Thoracic aorta (tissue), 2 donors: ENCODE data around the gene TMEM9. TPM values are rescaled to one million over a fixed set of nuclear protein-coding genes. Genes with fewer than 3 reads are reported as not detected.

Source experiments
- ATAC-seq: fragments of 150-250 bp; one replicate; pipeline ENCODE4 v1.8.0; 2017; ENCODE audit warnings: low read depth; ENCODE audit not compliant: insufficient number of reproducible peaks, low FRiP score
- DNase-seq: peaks from one replicate; pipeline ENCODE4 v3.0.0-alpha.2; 2020; ENCODE audit warnings: low spot score
- H3K27ac ChIP-seq, 2 donors: fragments of 200-600 bp; sonication (generic); 1 replicate in 1 of 2; 2 replicates in 1 of 2; pipeline ENCODE4 v1.5.1; 2016; ENCODE audit warnings: mild to moderate bottlenecking in 2 of 2, moderate library complexity in 2 of 2
- H3K27me3 ChIP-seq: fragments of 200-600 bp; sonication (generic); replicated peaks from 2 replicates; pipeline ENCODE4 v1.6.0; 2016; ENCODE audit warnings: mild to moderate bottlenecking; ENCODE audit not compliant: insufficient read depth
- H3K36me3 ChIP-seq: fragments of 200-600 bp; sonication (generic); one replicate; pipeline ENCODE4 v1.5.1; 2016
- H3K4me1 ChIP-seq, 2 donors: fragments of 200-600 bp; sonication (generic); 1 replicate in 1 of 2; 2 replicates in 1 of 2; pipeline versions ENCODE4 v1.5.1 to v1.6.0; 2016; ENCODE audit warnings: low read depth in 2 of 2, mild to moderate bottlenecking in 1 of 2; ENCODE audit not compliant: control insufficient read depth in 1 of 2
- H3K4me3 ChIP-seq: fragments of 200-600 bp; sonication (generic); 2 replicates; pipeline ENCODE4 v1.5.1; 2016; ENCODE audit warnings: mild to moderate bottlenecking
- H3K9me3 ChIP-seq: fragments of 200-600 bp; sonication (generic); 2 replicates; pipeline ENCODE4 v1.5.1; 2016
- CTCF ChIP-seq: fragments of 200-600 bp; sonication (generic); IDR thresholded peaks from one replicate; pipeline ENCODE4 v1.5.1; 2019; ENCODE audit warnings: antibody characterized with exemption
- total RNA-seq, 2 donors: library from RNA; depleted of rRNA; stranded (reverse); fragments of >200 nt; gene quantifications; one replicate each; pipeline versions ENCODE4 v1.1.0 to v1.2.3, GENCODE V29; 2016

The TMEM9 gene
- total RNA-seq, 2 donors from 2014 or later, result 30.0 to 58.2 TPM

GRCh38 chr1:201185123-201185453 lies 30.8 kb upstream of the TMEM9 start:
- Histone ChIP-seq H3K27ac (no peak overlapping the region), H3K4me3 (no peak overlapping the region), H3K27me3 (no peaks in the 10 kb centered on the region), H3K36me3 (no peaks in the 10 kb centered on the region), H3K9me3 (no peaks in the 10 kb centered on the region), H3K4me1 (no peaks in the 10 kb centered on the region)
- ATAC-seq (no peak), DNase-seq (no peak)
- no peak for TF ChIP-seq CTCF

- H3K27me3 ChIP-seq, result no peaks in the 10 kb centered on the region
- DNase-seq (no peak), ATAC-seq (no peak)
- no peak overlapping the region for H3K27ac ChIP-seq
- no peak overlapping the region for H3K4me3 ChIP-seq
- no peaks in the 10 kb centered on the region for H3K9me3 ChIP-seq
- no peaks in the 10 kb centered on the region for H3K4me1 ChIP-seq
- H3K36me3 ChIP-seq, result no peaks in the 10 kb centered on the region
- peak; percentile 25 for TF ChIP-seq CTCF
Observed at GRCh38 chr1:201184307-201185122, 30.2 kb upstream of the TMEM9 start.

GRCh38 chr1:201183753-201184152 lies 29.5 kb upstream of the TMEM9 start:
- Histone ChIP-seq H3K4me1 (no peaks in the 10 kb centered on the region), H3K27me3 (no peaks in the 10 kb centered on the region), H3K4me3 (no peak overlapping the region), H3K36me3 (no peaks in the 10 kb centered on the region), H3K9me3 (no peaks in the 10 kb centered on the region), H3K27ac (no peak overlapping the region)
- DNase-seq, result no peak
- TF ChIP-seq CTCF, result no peak
- no peak for ATAC-seq

- H3K4me3 ChIP-seq, result no peak overlapping the region
- DNase-seq (no peak), ATAC-seq (no peak)
- H3K27ac ChIP-seq, result no peak overlapping the region
- H3K27me3 ChIP-seq, result no peaks in the 10 kb centered on the region
- no peaks in the 10 kb centered on the region for H3K4me1 ChIP-seq
- H3K9me3 ChIP-seq, result no peaks in the 10 kb centered on the region
- H3K36me3 ChIP-seq, result no peaks in the 10 kb centered on the region
- TF ChIP-seq CTCF, result no peak
Observed at GRCh38 chr1:201183209-201183608, 28.9 kb upstream of the TMEM9 start.

GRCh38 chr1:201181726-201182125 lies 27.5 kb upstream of the TMEM9 start:
- ATAC-seq (no peak), DNase-seq (no peak)
- Histone ChIP-seq H3K4me3 (no peak overlapping the region), H3K36me3 (no peaks in the 10 kb centered on the region), H3K27me3 (no peaks in the 10 kb centered on the region), H3K4me1 (no peaks in the 10 kb centered on the region), H3K27ac (no peak overlapping the region), H3K9me3 (no peaks in the 10 kb centered on the region)
- no peak for TF ChIP-seq CTCF
